H1 (cell line): ENCODE results near the gene MECP2. TPM values are rescaled to one million over a fixed set of nuclear protein-coding genes. Genes with fewer than 3 reads are reported as not detected.

Experiments
- CTCF ChIA-PET: fragments of 300-600 bp; sonication (Branson Sonifier 250); formaldehyde crosslinking; loops from one replicate; lab custom pipeline; 2021; ENCODE audit not compliant: partially characterized antibody; lab: Charles Lee
- POLR2A ChIA-PET: fragments of 300-600 bp; sonication (Branson Sonifier 250); formaldehyde crosslinking; loops from one replicate; lab custom pipeline; 2021; ENCODE audit warnings: inconsistent platforms; ENCODE audit not compliant: partially characterized antibody; lab: Charles Lee
- DNase-seq, 2 experiments: peaks; one replicate each; pipeline versions ENCODE4 v3.0.0 to v3.0.0-alpha.2; 2010 to 2022; ENCODE audit warnings: low spot score in 2 of 2, low read depth in 1 of 2, mixed read lengths in 1 of 2
- FAIRE-seq: peaks from 2 replicates; lab custom pipeline; 2011; peaks lifted over from hg19 to GRCh38; lab: Jason Lieb, UNC
- H2AFZ ChIP-seq: 2 replicates; pipeline ENCODE4 v1.8.1; 2012; ENCODE audit warnings: low read length, inconsistent platforms
- H2AK5ac ChIP-seq: 2 replicates; pipeline ENCODE4 v1.6.1; 2013; ENCODE audit warnings: low read depth, low read length
- H2BK120ac ChIP-seq: replicated peaks from 2 replicates; pipeline ENCODE3; 2013; ENCODE audit warnings: low read depth, low read length, inconsistent platforms
- H2BK12ac ChIP-seq: 2 replicates; pipeline ENCODE4 v1.6.1; 2013; ENCODE audit warnings: low read depth, low read length
- H2BK15ac ChIP-seq: 2 replicates; pipeline ENCODE4 v1.6.1; 2013; ENCODE audit warnings: low read length
- H2BK20ac ChIP-seq: 2 replicates; pipeline ENCODE4 v1.6.1; 2013; ENCODE audit warnings: low read length
- H2BK5ac ChIP-seq: 2 replicates; pipeline ENCODE4 v1.6.1; 2013; ENCODE audit warnings: low read depth, low read length
- H3K14ac ChIP-seq: 2 replicates; pipeline ENCODE4 v1.6.1; 2013; ENCODE audit warnings: inconsistent platforms; ENCODE audit not compliant: insufficient read length
- H3K18ac ChIP-seq: 2 replicates; pipeline ENCODE4 v1.6.1; 2013; ENCODE audit warnings: low read length; ENCODE audit errors: extremely low read depth
- H3K23ac ChIP-seq: 2 replicates; pipeline ENCODE4 v1.6.1; 2013; ENCODE audit warnings: inconsistent platforms; ENCODE audit not compliant: insufficient read length
- H3K23me2 ChIP-seq: 2 replicates; pipeline ENCODE4 v1.6.1; 2013; ENCODE audit warnings: low read depth, low read length
- H3K27ac ChIP-seq: 2 replicates; pipeline ENCODE4 v1.6.1; 2011; ENCODE audit warnings: low read depth, low read length, inconsistent platforms
- H3K27me3 ChIP-seq, 4 experiments: replicated peaks in 1 of 4; 1 replicate in 1 of 4; 2 replicates in 3 of 4; pipeline versions ENCODE4 v1.6.1 to v1.8.1; 2011 to 2013; ENCODE audit warnings: low read length in 3 of 4, mild to moderate bottlenecking in 3 of 4, inconsistent platforms in 2 of 4, mixed read lengths in 2 of 4, moderate library complexity in 1 of 4; ENCODE audit not compliant: control insufficient read depth in 3 of 4, insufficient read depth in 3 of 4; ENCODE audit errors: extremely low read depth in 1 of 4
- H3K36me3 ChIP-seq, 4 experiments: 2 replicates each; pipeline versions ENCODE4 v1.6.1 to v1.8.1; 2011 to 2013; ENCODE audit warnings: mild to moderate bottlenecking in 4 of 4, low read length in 3 of 4, moderate library complexity in 2 of 4, control low read depth in 1 of 4, inconsistent platforms in 1 of 4; ENCODE audit not compliant: insufficient read depth in 4 of 4, control insufficient read depth in 2 of 4
- H3K4ac ChIP-seq: replicated peaks from 2 replicates; pipeline ENCODE3; 2013; ENCODE audit warnings: low read length, low read depth, mixed read lengths, inconsistent platforms; ENCODE audit not compliant: insufficient read length
- H3K4me1 ChIP-seq, 4 experiments: replicated peaks in 1 of 4; 1 replicate in 1 of 4; 2 replicates in 3 of 4; pipeline versions ENCODE4 v1.6.1 to v1.8.1; 2011 to 2013; ENCODE audit warnings: low read length in 3 of 4, inconsistent platforms in 2 of 4, mixed read lengths in 1 of 4; ENCODE audit not compliant: insufficient read depth in 4 of 4, control insufficient read depth in 3 of 4
- H3K4me2 ChIP-seq, 2 experiments: 2 replicates each; pipeline versions ENCODE4 v1.6.1 to v1.8.1; 2011 to 2013; ENCODE audit warnings: low read depth in 2 of 2, low read length in 2 of 2, control low read depth in 1 of 2, inconsistent platforms in 1 of 2, mild to moderate bottlenecking in 1 of 2; ENCODE audit not compliant: insufficient read depth in 1 of 2
- H3K4me3 ChIP-seq, 4 experiments: fragments of 200-600, 300-600 bp in 1 of 4; sonication (generic), shearing (Covaris generic), sonication (Bioruptor Twin) in 1 of 4; 2 replicates each; pipeline versions ENCODE4 v1.5.1 to v1.8.1; 2011 to 2016; ENCODE audit warnings: low read length in 4 of 4, low read depth in 3 of 4, control low read depth in 2 of 4, inconsistent platforms in 2 of 4, mild to moderate bottlenecking in 2 of 4, mixed read lengths in 1 of 4, moderate library complexity in 1 of 4; ENCODE audit not compliant: insufficient read depth in 2 of 4; ENCODE audit errors: extremely low read depth in 1 of 4
- H3K56ac ChIP-seq: replicated peaks from 2 replicates; pipeline ENCODE3; 2013; ENCODE audit warnings: low read depth, mild to moderate bottlenecking, mixed read lengths, low read length, inconsistent platforms; ENCODE audit not compliant: insufficient read length
- H3K79me1 ChIP-seq: 2 replicates; pipeline ENCODE4 v1.6.1; 2013; ENCODE audit warnings: low read depth, low read length, control low read depth
- H3K79me2 ChIP-seq, 2 experiments: 2 replicates each; pipeline versions ENCODE4 v1.6.1 to v1.8.1; 2012 to 2013; ENCODE audit warnings: low read length in 2 of 2, mild to moderate bottlenecking in 2 of 2, inconsistent platforms in 1 of 2; ENCODE audit not compliant: insufficient read depth in 2 of 2, control insufficient read depth in 1 of 2
- H3K9ac ChIP-seq, 4 experiments: replicated peaks in 1 of 4; 1 replicate in 1 of 4; 2 replicates in 3 of 4; pipeline versions ENCODE4 v1.6.1 to v1.8.1; 2011 to 2013; ENCODE audit warnings: low read depth in 3 of 4, low read length in 3 of 4, control low read depth in 2 of 4, mild to moderate bottlenecking in 2 of 4, moderate library complexity in 2 of 4, inconsistent platforms in 1 of 4; ENCODE audit errors: extremely low read depth in 1 of 4
- H3K9me3 ChIP-seq, 2 experiments: 2 replicates each; pipeline versions ENCODE4 v1.6.1 to v1.8.1; 2012 to 2013; ENCODE audit warnings: mild to moderate bottlenecking in 2 of 2, moderate library complexity in 2 of 2, control low read depth in 1 of 2, inconsistent platforms in 1 of 2, low read depth in 1 of 2, low read length in 1 of 2, mixed read lengths in 1 of 2; ENCODE audit not compliant: insufficient read depth in 2 of 2
- H4K20me1 ChIP-seq, 2 experiments: replicated peaks in 1 of 2; 2 replicates each; pipeline versions ENCODE3 to v1.8.1; 2011 to 2013; ENCODE audit warnings: inconsistent platforms in 2 of 2, low read length in 2 of 2, mild to moderate bottlenecking in 1 of 2; ENCODE audit not compliant: insufficient read depth in 2 of 2, control insufficient read depth in 1 of 2
- H4K5ac ChIP-seq: 2 replicates; pipeline ENCODE4 v1.6.1; 2013; ENCODE audit warnings: low read length, low read depth, mixed read lengths, inconsistent platforms; ENCODE audit not compliant: insufficient read length
- H4K8ac ChIP-seq: 2 replicates; pipeline ENCODE4 v1.8.0; 2013; ENCODE audit warnings: mild to moderate bottlenecking, moderate library complexity, low read length, inconsistent platforms; ENCODE audit not compliant: insufficient read depth; ENCODE audit errors: extremely low read depth
- H4K91ac ChIP-seq: replicated peaks from 2 replicates; pipeline ENCODE3; 2013; ENCODE audit warnings: low read length, mixed read lengths, inconsistent platforms; ENCODE audit not compliant: insufficient read length
- CHD2 ChIP-seq: IDR thresholded peaks from 2 replicates; pipeline ENCODE4 v1.6.1; 2012; ENCODE audit warnings: low read length, improper control_type of control experiment
- KDM4A ChIP-seq: IDR thresholded peaks from one replicate; pipeline ENCODE4 v1.7.1; 2012; ENCODE audit warnings: low read depth, mild to moderate bottlenecking, moderate library complexity, low read length, inconsistent platforms; ENCODE audit not compliant: severe bottlenecking
- NRF1 ChIP-seq: IDR thresholded peaks from 2 replicates; pipeline ENCODE4 v1.6.1; 2011; ENCODE audit warnings: mild to moderate bottlenecking, low read depth, low read length, improper control_type of control experiment
- RAD21 ChIP-seq, 2 experiments: IDR thresholded peaks in 1 of 2; conservative IDR thresholded peaks in 1 of 2; 2 replicates each; pipeline ENCODE4 v1.6.1; 2011; ENCODE audit warnings: low read depth in 2 of 2, low read length in 2 of 2, improper control_type of control experiment in 1 of 2, inconsistent platforms in 1 of 2, mild to moderate bottlenecking in 1 of 2, moderate library complexity in 1 of 2
- SP1 ChIP-seq: IDR thresholded peaks from 2 replicates; pipeline ENCODE4 v1.6.1; 2011; ENCODE audit warnings: low read depth, low read length
- TAF7 ChIP-seq: optimal IDR thresholded peaks from 2 replicates; pipeline ENCODE3; 2011; ENCODE audit warnings: low read depth, mild to moderate bottlenecking, inconsistent platforms, low read length, moderate library complexity, borderline replicate concordance
- TEAD4 ChIP-seq: IDR thresholded peaks from 2 replicates; pipeline ENCODE4 v1.6.1; 2012; ENCODE audit warnings: low read depth, low read length, inconsistent platforms, mixed read lengths
- WGBS, 2 experiments: shearing (Covaris generic) in 1 of 2; methylation state at CpG; one replicate each; pipeline versions ENCODE4 v1.1.6 to v1.1.7; 2013 to 2015; ENCODE audit warnings: low lambda C conversion rate in 2 of 2, mixed read lengths in 2 of 2, inconsistent platforms in 1 of 2, low coverage in 1 of 2, missing lambda C conversion rate in 1 of 2; ENCODE audit not compliant: insufficient replicate concordance in 2 of 2, insufficient coverage in 1 of 2, insufficient read length in 1 of 2; ENCODE audit errors: extremely low coverage in 1 of 2, missing lambda C conversion rate in 1 of 2; 5-methylcytosine and 5-hydroxymethylcytosine counted together
- polyA plus RNA-seq, 7 experiments: library from polyadenylated mRNA; depleted of rRNA in 3 of 7; stranded (reverse) in 5 of 7; unstranded in 2 of 7; fragments of >200 nt in 5 of 7; fragments of 200-250 nt in 2 of 7; gene quantifications; 1 replicate in 5 of 7; 2 replicates in 1 of 7; 4 replicates in 1 of 7; pipeline versions ENCODE4 v1.2.1 to v1.2.3, GENCODE V29; 2011 to 2013; ENCODE audit warnings: missing spikeins in 2 of 7, mixed read lengths in 2 of 7
- total RNA-seq: library from RNA; stranded (reverse); fragmentation: NEBNext Ultra II Directional; extraction: Animal tissue kit (Norgen Biotek cat#: 25700); gene quantifications from 2 replicates; pipeline ENCODE4 v1.2.1, GENCODE V29; 2021
- TF ChIP-seq, protein P1 (sequence below): IDR thresholded peaks from 2 replicates; pipeline ENCODE4 v1.6.1; 2012; ENCODE audit warnings: low read length, inconsistent platforms

MECP2 gene
- total and polyA plus RNA-seq, 2 of the 8 experiments (the other 6 are each of a cell fraction or from before 2014, with no cell fraction given): 5.0 to 32.4 TPM

DNA sequence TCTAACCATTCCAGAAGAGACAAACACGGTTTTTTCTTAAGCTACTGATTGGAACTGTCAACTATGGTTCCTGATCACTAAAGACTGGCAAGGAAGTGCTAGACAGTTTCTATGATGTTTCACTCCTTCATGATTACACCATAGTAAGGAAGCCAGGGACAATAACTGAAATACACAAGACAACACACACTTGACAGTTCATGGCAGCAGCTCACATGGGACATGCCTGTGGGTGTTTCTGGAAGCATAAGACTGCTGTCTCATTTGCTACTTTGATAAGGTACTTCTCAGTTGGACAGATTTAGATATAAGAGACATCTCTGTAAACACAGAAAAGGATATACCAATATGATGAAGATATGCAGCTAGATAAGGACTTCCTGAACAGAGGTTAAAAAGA lies 69.5 kb downstream of the MECP2 start:
- Histone ChIP-seq H3K23me2 (no peaks in the 10 kb centered on the region), H4K20me1 (no peaks in the 10 kb centered on the region), H3K18ac (no peak overlapping the region), H4K8ac (no peak overlapping the region), H2BK20ac (no peak overlapping the region), H3K4ac (no peak overlapping the region), H3K27me3 (no peaks in the 10 kb centered on the region), H2AK5ac (no peak overlapping the region)
- CTCF ChIA-PET: interaction anchor here (2.1 to 4.2 kb wide), 2 partner anchors 14 to 24 kb away, joined by 7 to 29 read pairs; no protein-coding TSS in a partner anchor
- no peak for DNase-seq
- TF ChIP-seq NRF1 (no peak), KDM4A (no peak), CHD2 (no peak), TEAD4 (no peak), TAF7 (no peak), SP1 (no peak), RAD21 (IDR thresholded peaks at IDR 0.05 in 1 of 2, conservative IDR thresholded peaks at IDR 0.05 in 1 of 2; ENCODE audit: low read depth in 2 of 2, low read length in 2 of 2) (no peak)
- TF ChIP-seq, protein P1, sequence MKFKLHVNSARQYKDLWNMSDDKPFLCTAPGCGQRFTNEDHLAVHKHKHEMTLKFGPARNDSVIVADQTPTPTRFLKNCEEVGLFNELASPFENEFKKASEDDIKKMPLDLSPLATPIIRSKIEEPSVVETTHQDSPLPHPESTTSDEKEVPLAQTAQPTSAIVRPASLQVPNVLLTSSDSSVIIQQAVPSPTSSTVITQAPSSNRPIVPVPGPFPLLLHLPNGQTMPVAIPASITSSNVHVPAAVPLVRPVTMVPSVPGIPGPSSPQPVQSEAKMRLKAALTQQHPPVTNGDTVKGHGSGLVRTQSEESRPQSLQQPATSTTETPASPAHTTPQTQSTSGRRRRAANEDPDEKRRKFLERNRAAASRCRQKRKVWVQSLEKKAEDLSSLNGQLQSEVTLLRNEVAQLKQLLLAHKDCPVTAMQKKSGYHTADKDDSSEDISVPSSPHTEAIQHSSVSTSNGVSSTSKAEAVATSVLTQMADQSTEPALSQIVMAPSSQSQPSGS: no peak
- TF ChIP-seq, all 59 proteins: peak for 0
- no peak for FAIRE-seq
- POLR2A ChIA-PET: interaction anchor here (1.5 kb wide), 2 partner anchors 9 to 63 kb away, joined by 3 to 6 read pairs; no protein-coding TSS in a partner anchor
- Histone ChIP-seq H4K91ac (no peak overlapping the region), H3K9ac (no peak overlapping the region), H3K27ac (no peak overlapping the region), H3K4me2 (no peak overlapping the region), H3K4me1 (peaks cover 0 to 14% (median 2%) of the 10 kb centered on the region in 4 experiments; a peak in 4 of 7 replicates), H2AFZ (no peak overlapping the region), H3K79me2 (no peaks in the 10 kb centered on the region), H3K36me3 (peaks cover 0 to 16% (median 7%) of the 10 kb centered on the region in 4 experiments; a peak in 4 of 8 replicates), H2BK12ac (no peak overlapping the region), H3K56ac (no peak overlapping the region), H3K4me3 (no peak overlapping the region), H2BK5ac (no peak overlapping the region), H2BK120ac (no peak overlapping the region), H3K14ac (no peak overlapping the region), H2BK15ac (no peak overlapping the region), H3K79me1 (no peaks in the 10 kb centered on the region), H3K9me3 (no peaks in the 10 kb centered on the region), H4K5ac (no peak overlapping the region), H3K23ac (no peak overlapping the region)
- 78% methylated on average over 1 of the region's 1 CpG; no CpG with 5 or more reads in 1 of the 2 experiments for WGBS, 2 experiments
